Measurements from ENCODE around the gene NRDC. TPM values are rescaled to one million over a fixed set of nuclear protein-coding genes. Genes with fewer than 3 reads are reported as not detected.

Gene NRDC
- total RNA-seq, 1 experiment from 2014 or later: 176 TPM

- no peaks in the 10 kb centered on the region for H3K4me1 Mint-ChIP-seq (ENCODE audit: insufficient read depth, unreplicated experiment)
- ChIA-PET POLR2A (interaction anchor here (1.0 to 1.6 kb wide), 2 partner anchors 11 to 15 kb away, joined by 3 to 5 read pairs; no protein-coding TSS in a partner anchor), CTCF (no interaction called here)
- H3K27me3 Mint-ChIP-seq (ENCODE audit: insufficient read depth, unreplicated experiment): no peaks in the 10 kb centered on the region
- no peak overlapping the region for H3K4me3 Mint-ChIP-seq (ENCODE audit: unreplicated experiment)
- intact Hi-C loops (cut with micrococcal nuclease): no loop called here
- no peak overlapping the region for H3K27ac Mint-ChIP-seq (ENCODE audit: low read depth, unreplicated experiment)
- no peaks in the 10 kb centered on the region for H3K9me3 Mint-ChIP-seq (ENCODE audit: unreplicated experiment)
- DNase-seq (ENCODE audit: unreplicated experiment): no peak
- BruUV-seq (replicated peaks): no TSS peak
- no peak for TF ChIP-seq CTCF (IDR thresholded peaks at IDR 0.05; ENCODE audit: unreplicated experiment)
- peaks cover 92% of the 10 kb centered on the region for H3K36me3 Mint-ChIP-seq (ENCODE audit: insufficient read depth, unreplicated experiment)
Observed at GRCh38 chr1:51792864-51793263, 85.7 kb downstream of the NRDC start.

GRCh38 chr1:51791888-51792287, 86.6 kb downstream of the NRDC start:
- H3K27me3 Mint-ChIP-seq (ENCODE audit: insufficient read depth, unreplicated experiment): no peaks in the 10 kb centered on the region
- DNase-seq (ENCODE audit: unreplicated experiment): no peak
- H3K4me1 Mint-ChIP-seq (ENCODE audit: insufficient read depth, unreplicated experiment): no peaks in the 10 kb centered on the region
- POLR2A ChIA-PET: interaction anchor here (0.8 kb wide), 1 partner anchor 222 kb away, joined by 3 read pairs; no protein-coding TSS in a partner anchor
- no peak for TF ChIP-seq CTCF (IDR thresholded peaks at IDR 0.05; ENCODE audit: unreplicated experiment)
- H3K36me3 Mint-ChIP-seq (ENCODE audit: insufficient read depth, unreplicated experiment): peaks cover 92% of the 10 kb centered on the region
- no peak overlapping the region for H3K4me3 Mint-ChIP-seq (ENCODE audit: unreplicated experiment)
- CTCF ChIA-PET: interaction anchor here (2.3 kb wide), 1 partner anchor 24 kb away, joined by 8 read pairs; no protein-coding TSS in a partner anchor
- no TSS peak for BruUV-seq (replicated peaks)
- no peak overlapping the region for H3K27ac Mint-ChIP-seq (ENCODE audit: low read depth, unreplicated experiment)
- no peaks in the 10 kb centered on the region for H3K9me3 Mint-ChIP-seq (ENCODE audit: unreplicated experiment)
- intact Hi-C loops (cut with micrococcal nuclease): no loop called here

- Mint-ChIP-seq H3K4me1 (ENCODE audit: insufficient read depth, unreplicated experiment) (no peaks in the 10 kb centered on the region), H3K36me3 (ENCODE audit: insufficient read depth, unreplicated experiment) (peaks cover 93% of the 10 kb centered on the region), H3K9me3 (ENCODE audit: unreplicated experiment) (no peaks in the 10 kb centered on the region), H3K4me3 (ENCODE audit: unreplicated experiment) (no peak overlapping the region), H3K27ac (ENCODE audit: low read depth, unreplicated experiment) (no peak overlapping the region), H3K27me3 (ENCODE audit: insufficient read depth, unreplicated experiment) (no peaks in the 10 kb centered on the region)
- CTCF ChIA-PET: interaction anchor here (0.8 to 2.3 kb wide), 4 partner anchors 13 to 163 kb away, joined by 3 to 8 read pairs (median 6); no protein-coding TSS in a partner anchor
- DNase-seq (ENCODE audit: unreplicated experiment): no peak
- no peak for TF ChIP-seq CTCF (IDR thresholded peaks at IDR 0.05; ENCODE audit: unreplicated experiment)
- intact Hi-C loops (cut with micrococcal nuclease): no loop called here
- POLR2A ChIA-PET: interaction anchor here (0.7 to 0.9 kb wide), 2 partner anchors 9 to 293 kb away, joined by 3 to 4 read pairs; no protein-coding TSS in a partner anchor
- no TSS peak for BruUV-seq (replicated peaks)
Observed at GRCh38 chr1:51790385-51790784, 88.1 kb downstream of the NRDC start.

- Mint-ChIP-seq H3K4me1 (ENCODE audit: insufficient read depth, unreplicated experiment) (no peaks in the 10 kb centered on the region), H3K27ac (ENCODE audit: low read depth, unreplicated experiment) (no peak overlapping the region), H3K9me3 (ENCODE audit: unreplicated experiment) (no peaks in the 10 kb centered on the region), H3K27me3 (ENCODE audit: insufficient read depth, unreplicated experiment) (no peaks in the 10 kb centered on the region), H3K4me3 (ENCODE audit: unreplicated experiment) (no peak overlapping the region), H3K36me3 (ENCODE audit: insufficient read depth, unreplicated experiment) (peaks cover 94% of the 10 kb centered on the region)
- DNase-seq (ENCODE audit: unreplicated experiment): no peak
- CTCF ChIA-PET: interaction anchor here (2.1 kb wide), 1 partner anchor 20 kb away, joined by 6 read pairs; no protein-coding TSS in a partner anchor
- TF ChIP-seq CTCF (IDR thresholded peaks at IDR 0.05; ENCODE audit: unreplicated experiment): no peak
- POLR2A ChIA-PET: interaction anchor here (0.7 to 1.3 kb wide), 3 partner anchors 20 to 80 kb away, joined by 3 read pairs; no protein-coding TSS in a partner anchor
- intact Hi-C loops (cut with micrococcal nuclease): no loop called here
- BruUV-seq (replicated peaks): no TSS peak
Observed at GRCh38 chr1:51789342-51789741, 89.2 kb downstream of the NRDC start.
